NOMO-1 treated with DMSO at 0.1 percent for 48 hours (cell line): ENCODE results near the gene SGMS2.

ENCODE experiments used
- DNase-seq: peaks from one replicate; lab custom pipeline; 2025; ENCODE audit not compliant: unreplicated experiment; lab: John Stamatoyannopoulos, UW

Gene SGMS2

DNA sequence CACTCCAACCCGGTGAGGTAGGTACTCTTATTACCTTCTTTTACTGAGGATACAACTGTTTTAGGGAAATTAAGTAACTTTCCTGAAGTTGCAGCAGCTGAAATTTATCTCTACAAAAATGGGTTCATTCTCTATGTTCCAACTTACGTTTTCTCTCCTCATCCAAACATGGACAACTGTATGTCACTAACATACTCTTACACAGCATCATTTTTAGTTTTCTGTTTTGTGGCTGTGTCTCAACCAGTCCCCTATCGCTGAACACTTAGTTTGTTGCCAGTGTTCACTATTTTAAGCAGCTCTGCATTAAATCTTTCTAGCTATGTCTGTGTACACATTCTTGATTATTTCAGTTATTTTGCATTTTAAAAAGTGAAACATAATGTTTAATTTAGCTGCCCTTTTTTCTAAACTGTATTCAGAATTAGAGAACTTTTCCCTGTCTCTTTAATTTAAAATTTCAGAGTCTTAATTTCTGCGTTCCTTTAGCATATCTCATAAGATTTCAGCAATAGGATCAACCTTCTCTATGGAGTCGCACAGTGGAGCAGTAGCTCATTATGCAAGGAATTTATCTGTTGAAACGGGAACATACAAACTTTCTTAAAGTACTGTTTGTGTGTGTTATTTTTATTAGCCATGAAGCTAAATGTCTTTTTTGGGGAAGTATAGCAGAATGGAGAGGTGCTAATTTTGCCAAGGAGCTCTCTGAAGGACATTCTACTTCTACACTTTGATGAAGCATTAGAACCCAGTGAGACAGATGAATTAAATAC lies 3.8 kb downstream of the SGMS2 start:
- DNase-seq: peak; percentile 24

DNA sequence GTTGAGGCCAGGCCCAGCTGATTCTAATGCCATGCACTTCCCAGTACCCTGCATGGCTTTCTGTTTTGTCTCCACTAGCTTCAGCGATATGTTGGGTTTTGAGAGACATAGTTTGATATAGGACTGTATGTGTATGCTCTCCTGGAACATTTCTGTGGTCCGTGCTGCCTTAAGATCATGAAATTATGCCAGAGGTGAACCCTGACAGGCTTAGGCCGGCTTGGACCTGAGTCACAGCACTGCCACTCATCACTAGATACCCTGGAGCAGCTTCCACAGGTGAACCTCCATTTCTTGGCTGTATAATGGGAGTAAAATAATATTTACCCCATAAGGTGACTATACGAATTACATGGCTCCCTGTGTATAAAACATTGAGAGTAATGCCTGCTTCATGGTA lies 6.4 kb downstream of the SGMS2 start:
- no peak for DNase-seq

DNA sequence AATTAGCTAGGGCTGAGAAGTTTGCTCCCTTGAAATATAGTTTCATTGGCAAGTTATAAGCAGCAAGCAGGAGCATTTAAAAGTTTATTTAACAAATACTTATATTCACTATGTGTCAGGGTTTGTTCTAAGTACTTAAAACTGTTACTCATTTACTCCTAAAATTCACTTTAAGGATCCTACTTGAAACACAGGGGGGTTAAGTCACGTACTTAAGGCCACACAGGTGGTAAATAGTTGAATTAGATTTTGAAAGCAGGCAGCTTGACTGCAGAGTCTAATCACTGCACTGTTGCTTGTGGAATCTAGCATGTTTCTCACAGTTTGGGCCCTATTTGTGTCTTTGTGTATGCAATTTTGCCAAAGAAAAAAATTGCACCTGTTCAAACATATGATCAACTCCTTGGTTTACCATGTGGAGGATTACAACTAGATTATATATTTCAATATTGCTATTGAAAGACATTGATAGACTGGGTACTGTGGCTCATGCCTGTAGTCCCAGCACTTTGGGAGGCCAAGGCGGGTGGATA lies 7.6 kb downstream of the SGMS2 start:
- no peak for DNase-seq

DNA sequence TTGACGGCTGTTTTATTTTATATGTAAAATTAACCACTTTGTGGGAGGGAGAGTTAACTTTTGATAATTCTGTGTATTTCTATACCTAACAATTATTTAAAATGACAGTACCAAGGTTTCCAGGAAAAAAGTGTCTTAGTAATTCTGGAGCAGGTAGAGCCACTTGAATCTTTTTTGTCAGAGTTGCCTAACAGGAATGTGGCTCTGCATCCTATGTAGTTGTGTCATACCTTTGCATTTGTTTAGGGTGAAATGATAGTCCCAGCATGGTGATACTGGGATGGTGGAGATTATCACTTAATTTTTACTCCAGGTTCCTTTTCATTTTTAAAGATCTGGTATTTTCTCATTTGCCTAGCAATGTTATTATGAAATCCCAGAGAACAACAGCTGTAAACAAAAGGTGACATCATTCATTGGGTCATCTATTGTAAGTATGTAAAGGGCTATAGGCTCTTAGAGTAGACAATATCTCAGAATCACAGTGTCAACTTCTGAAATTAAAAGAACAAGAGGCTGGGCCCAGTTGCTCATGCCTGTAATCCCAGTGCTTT lies 9.6 kb downstream of the SGMS2 start:
- DNase-seq: no peak

DNA sequence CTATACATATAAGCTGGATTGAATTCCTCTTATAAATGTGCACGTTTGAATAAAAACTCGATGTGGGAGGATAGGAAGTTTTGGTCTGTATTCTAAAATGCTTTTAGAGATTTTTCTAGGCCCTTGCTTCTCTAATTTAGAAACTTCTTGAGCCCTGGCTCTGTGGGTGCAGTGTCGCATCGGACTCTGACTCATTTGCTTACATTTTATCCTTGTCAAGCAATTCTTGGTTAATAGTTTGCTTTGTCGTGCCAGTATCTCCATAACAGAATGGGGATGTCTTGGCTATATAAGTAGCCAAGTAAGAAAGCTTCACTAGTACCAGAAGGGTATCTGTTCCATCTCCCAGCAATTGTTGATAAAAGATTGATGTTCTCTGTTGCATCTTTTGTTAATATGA lies 10.7 kb downstream of the SGMS2 start:
- DNase-seq: no peak

DNA sequence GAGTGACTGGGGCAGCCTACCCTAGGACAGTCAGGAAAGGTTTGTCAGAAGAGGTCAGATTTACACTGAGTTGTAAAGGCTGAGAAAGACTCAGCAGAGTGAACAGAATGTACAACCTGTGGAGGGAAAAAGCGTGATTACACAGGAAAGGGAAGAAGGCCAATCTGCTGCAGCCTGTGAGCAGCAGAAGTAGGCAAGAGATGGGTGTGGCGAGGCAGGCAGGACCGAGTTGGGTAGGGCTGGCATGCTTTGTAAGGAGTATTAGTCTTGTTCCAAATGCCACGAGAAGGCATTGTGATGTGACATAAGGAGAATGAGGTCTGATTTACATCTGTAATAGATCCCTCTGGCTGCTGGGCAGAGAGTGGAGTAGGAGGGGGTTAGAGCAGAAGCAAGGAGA lies 12.6 kb downstream of the SGMS2 start:
- DNase-seq: peak; percentile 35

GRCh38 chr4:107837776-107838618 lies 13.3 kb downstream of the SGMS2 start:
- peak; percentile 98 for DNase-seq

DNA sequence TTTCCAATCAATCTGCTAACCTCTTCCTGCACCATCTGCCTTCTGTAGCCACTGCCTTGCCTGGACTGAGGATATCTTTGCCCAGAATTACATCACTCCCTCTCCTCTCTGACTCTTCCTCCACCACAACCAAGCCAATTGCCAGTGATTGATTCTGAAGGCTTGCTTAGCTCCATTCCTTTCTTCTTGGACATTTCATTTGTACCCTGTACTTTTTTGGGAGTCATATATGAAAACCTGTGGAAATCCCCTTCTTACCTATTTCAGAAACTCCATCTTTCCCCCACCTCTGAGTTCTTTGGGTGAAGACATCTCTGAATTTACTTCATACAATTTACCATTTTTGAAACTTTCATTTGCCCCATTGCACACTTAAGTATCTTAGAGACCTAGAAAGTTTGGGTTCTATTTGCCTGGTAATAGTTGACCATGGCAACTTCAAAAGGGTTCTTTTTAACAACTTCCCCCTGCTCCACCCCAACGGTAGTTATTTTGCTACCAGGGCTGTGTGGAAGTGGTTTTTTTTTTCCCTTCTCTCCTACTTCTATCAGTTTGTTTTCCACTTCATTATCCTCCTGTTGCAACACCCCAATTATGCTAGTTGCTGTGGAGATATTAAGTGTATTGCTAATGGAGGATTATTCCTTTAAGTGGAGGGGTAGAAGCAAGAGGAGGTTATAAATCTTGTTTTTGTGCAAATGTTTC lies 14.3 kb downstream of the SGMS2 start:
- DNase-seq: peak; percentile 85

GRCh38 chr4:107843391-107843790 lies 18.7 kb downstream of the SGMS2 start:
- DNase-seq: no peak

DNA sequence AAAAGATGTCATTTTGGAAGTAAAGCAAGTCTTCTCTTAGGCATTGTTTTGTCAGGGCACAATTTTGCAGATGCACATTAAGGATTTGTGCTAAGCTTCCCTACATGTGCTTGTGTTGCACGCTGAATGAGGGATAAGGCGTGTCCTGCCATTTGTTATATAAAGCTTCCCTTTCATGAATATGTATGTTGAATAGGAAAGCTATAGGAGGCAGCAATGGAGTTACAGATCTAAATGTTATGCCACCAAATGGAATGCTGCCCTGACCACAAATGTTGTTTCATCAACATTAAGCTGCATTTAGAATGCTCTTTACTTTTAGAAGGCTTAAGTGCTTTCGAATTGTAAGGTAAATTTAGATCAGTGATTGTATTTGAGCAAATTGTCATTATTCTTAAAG lies 20.9 kb downstream of the SGMS2 start:
- no peak for DNase-seq

DNA sequence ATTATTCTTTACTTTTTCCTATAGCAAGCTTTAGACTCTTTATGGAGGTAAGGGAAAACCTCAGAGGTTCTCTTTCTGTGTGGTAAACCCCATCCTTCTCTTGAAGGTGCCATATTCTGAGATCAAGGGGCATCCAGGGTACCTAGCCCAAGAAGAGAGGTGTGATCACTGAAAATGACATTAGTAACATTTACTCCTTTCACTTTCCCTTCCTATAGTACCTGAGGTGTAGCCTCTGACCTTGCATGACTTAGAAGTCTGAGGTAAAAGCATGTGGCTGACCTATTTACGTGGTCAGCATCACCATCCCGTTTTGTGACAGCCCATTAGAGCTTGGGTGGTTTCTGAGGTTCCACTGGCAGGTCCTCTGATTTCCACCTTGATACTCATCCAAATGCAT lies 25.7 kb downstream of the SGMS2 start:
- DNase-seq: no peak

DNA sequence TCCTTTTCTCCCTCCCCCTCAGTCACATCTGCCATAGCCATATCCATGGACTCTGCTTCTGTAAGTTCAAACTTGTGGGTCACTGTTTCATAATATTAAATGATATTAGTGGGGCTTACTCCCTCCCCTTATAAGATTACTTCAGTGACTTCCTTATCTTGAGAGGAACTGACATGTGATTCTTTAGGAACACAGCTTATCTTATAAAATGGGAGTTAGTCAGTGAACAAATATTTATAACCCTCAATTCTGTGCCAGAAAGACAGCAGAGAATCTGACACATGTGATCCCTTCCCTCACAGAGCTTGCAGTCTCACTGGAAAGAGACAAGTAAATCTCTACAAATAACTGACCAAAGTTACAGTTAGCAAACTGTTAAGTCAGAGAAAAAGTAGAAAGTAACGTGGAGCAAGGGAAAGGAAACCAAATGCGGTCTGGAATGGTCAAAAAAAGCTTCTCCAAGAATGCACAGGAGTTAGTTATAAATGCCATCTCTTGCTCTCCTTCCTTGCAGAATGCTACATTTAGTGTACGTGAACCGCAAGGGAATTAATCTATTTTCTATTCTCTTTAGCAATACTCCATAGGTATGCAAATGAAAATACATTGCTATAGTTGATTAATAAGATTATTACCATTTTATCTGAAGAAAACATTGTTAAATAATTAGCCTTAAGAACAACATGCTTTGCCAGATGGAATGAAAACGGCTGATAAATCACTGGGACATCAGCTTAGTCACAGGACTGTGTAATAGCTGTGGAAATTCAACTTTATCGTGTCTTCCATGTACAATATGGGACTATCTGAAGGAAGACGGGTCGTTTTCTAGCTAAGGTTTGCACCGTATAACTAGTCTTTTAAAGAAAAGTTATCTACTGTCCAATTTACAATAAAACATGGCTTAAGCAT lies 29.0 kb downstream of the SGMS2 start:
- DNase-seq: peak; percentile 52

- DNase-seq: no peak
Observed at GRCh38 chr4:107854356-107855022, 29.8 kb downstream of the SGMS2 start.

DNA sequence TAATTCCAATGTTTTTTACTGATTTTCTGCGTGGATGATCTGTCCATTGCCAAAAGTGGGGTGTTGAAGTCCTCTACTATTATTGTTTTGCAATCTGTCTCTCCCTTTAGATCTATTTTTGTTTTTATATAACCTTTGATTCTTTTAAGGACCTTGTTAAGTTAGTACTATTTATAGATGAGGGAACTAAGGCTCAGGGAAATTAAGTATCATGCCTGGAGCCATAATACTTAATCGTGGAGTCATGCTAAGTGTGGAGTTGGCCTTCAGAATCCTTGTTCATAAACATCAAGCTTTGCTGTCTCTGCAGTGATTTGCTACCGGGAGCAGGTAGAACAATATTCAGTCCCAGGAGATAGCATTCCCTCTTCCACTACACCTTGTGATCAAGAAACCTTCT lies 31.0 kb downstream of the SGMS2 start:
- DNase-seq: no peak

- no peak for DNase-seq
Observed at GRCh38 chr4:107856901-107857300, 32.2 kb downstream of the SGMS2 start.

- no peak for DNase-seq
Observed at GRCh38 chr4:107857741-107858140, 33.0 kb downstream of the SGMS2 start.

GRCh38 chr4:107858158-107858742 lies 33.5 kb downstream of the SGMS2 start:
- no peak for DNase-seq

DNA sequence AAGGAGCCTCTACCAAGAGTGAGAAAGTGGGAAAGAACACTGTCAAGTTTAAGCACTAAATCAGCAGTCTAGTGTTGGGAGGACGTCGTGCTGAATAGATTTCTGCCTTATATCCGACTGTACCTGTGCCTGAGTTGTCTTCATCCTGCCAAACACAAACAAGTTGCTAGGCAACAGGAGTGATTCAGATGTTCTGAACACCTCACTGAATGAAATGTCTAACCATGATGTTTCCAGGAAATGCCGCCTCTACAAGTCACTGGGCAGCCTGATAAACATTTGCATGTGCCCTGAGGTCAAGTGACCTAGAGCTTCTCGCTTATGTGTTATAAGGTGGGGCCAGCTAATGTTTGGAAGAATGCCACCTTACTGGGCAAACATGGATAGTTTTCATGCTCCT lies 37.9 kb downstream of the SGMS2 start:
- DNase-seq: no peak

- no peak for DNase-seq
Observed at GRCh38 chr4:107863416-107863815, 38.7 kb downstream of the SGMS2 start.
